Prostate gland (tissue), 2 donors: ENCODE data around the gene ADAMTSL3. TPM values are rescaled to one million over a fixed set of nuclear protein-coding genes. Genes with fewer than 3 reads are reported as not detected.

ENCODE experiments used
- DNase-seq: peaks from one replicate; pipeline ENCODE4 v3.0.0-alpha.2; 2019; ENCODE audit warnings: low spot score
- H3K27ac ChIP-seq, 2 donors: fragments of 200-600 bp; sonication (generic); 2 replicates each; pipeline ENCODE4 v1.5.1; 2017 to 2019
- H3K27me3 ChIP-seq: fragments of 200-600 bp; sonication (generic); replicated peaks from 2 replicates; pipeline ENCODE4 v1.5.1; 2019; ENCODE audit not compliant: insufficient read depth
- H3K36me3 ChIP-seq, 2 donors: fragments of 200-600 bp; sonication (generic); 1 replicate in 1 of 2; 2 replicates in 1 of 2; pipeline versions ENCODE4 v1.5.1 to v1.8.1; 2017 to 2019
- H3K4me1 ChIP-seq: fragments of 200-600 bp; sonication (generic); replicated peaks from 2 replicates; pipeline ENCODE4 v1.5.1; 2019
- H3K4me3 ChIP-seq, 2 donors: fragments of 200-600 bp; sonication (generic); 2 replicates each; pipeline ENCODE4 v1.5.1; 2017 to 2019
- H3K9me3 ChIP-seq: fragments of 200-600 bp; sonication (generic); 2 replicates; pipeline ENCODE4 v1.5.1; 2017
- CTCF ChIP-seq, 4 experiments: fragments of 200-600 bp in 2 of 4; fragments of 450-650 bp in 2 of 4; sonication (generic) in 2 of 4; IDR thresholded peaks; 1 replicate in 3 of 4; 2 replicates in 1 of 4; pipeline ENCODE4 v1.5.1; 2016 to 2019; ENCODE audit warnings: antibody characterized with exemption in 4 of 4, mild to moderate bottlenecking in 2 of 4, moderate library complexity in 2 of 4
- POLR2A ChIP-seq: fragments of 450-650 bp; IDR thresholded peaks from one replicate; pipeline ENCODE4 v1.6.1; 2016; ENCODE audit warnings: antibody characterized with exemption, mild to moderate bottlenecking
- POLR2AphosphoS5 ChIP-seq: sonication (generic); formaldehyde crosslinking; IDR thresholded peaks from one replicate; pipeline ENCODE4 v1.6.1; 2017; ENCODE audit warnings: antibody characterized with exemption
- WGBS: methylation state at CpG from one replicate; pipeline ENCODE4 v1.1.5; 2018; 5-methylcytosine and 5-hydroxymethylcytosine counted together
- intact Hi-C: fragments of 100-400 bp; cut with DNase I; formaldehyde crosslinking; loops from one replicate; pipeline ENCODE4 v1.14.2; 2022
- total RNA-seq, 2 donors: library from RNA; depleted of rRNA; stranded (reverse); fragments of >200 nt; gene quantifications; one replicate each; pipeline ENCODE4 v1.1.0, GENCODE V29; 2016

Gene ADAMTSL3
- total RNA-seq, 2 donors from 2014 or later, result 4.5 to 25.2 TPM

GRCh38 chr15:83710452-83710851, 56.5 kb downstream of the ADAMTSL3 start:
- DNase-seq, result no peak

GRCh38 chr15:83711236-83711635, 57.3 kb downstream of the ADAMTSL3 start:
- H3K27me3 ChIP-seq, result no peaks in the 10 kb centered on the region
- intact Hi-C loops, result no loop called here
- no peaks in the 10 kb centered on the region for H3K4me1 ChIP-seq
- no peak for DNase-seq
- no peak overlapping the region for H3K27ac ChIP-seq
- no peaks in the 10 kb centered on the region for H3K9me3 ChIP-seq
- no peak overlapping the region for H3K4me3 ChIP-seq
- 87% methylated on average over 5 of the region's 5 CpGs for WGBS
- H3K36me3 ChIP-seq, result no peaks in the 10 kb centered on the region
- TF ChIP-seq POLR2AphosphoS5, result no peak
- TF ChIP-seq POLR2A, result no peak

More at GRCh38 chr15:83710452-83710851, 56.5 kb downstream of the ADAMTSL3 start:
- intact Hi-C loops, result no loop called here
- Histone ChIP-seq H3K27ac (no peak overlapping the region), H3K4me3 (no peak overlapping the region), H3K4me1 (no peaks in the 10 kb centered on the region), H3K9me3 (no peaks in the 10 kb centered on the region), H3K27me3 (no peaks in the 10 kb centered on the region), H3K36me3 (no peaks in the 10 kb centered on the region)
- TF ChIP-seq CTCF (IDR thresholded peaks at IDR 0.05), result no peak
- TF ChIP-seq POLR2A, result no peak
- TF ChIP-seq POLR2AphosphoS5, result no peak

GRCh38 chr15:83713242-83713641, 59.3 kb downstream of the ADAMTSL3 start:
- WGBS, result 41% methylated on average over 3 of the region's 3 CpGs
- intact Hi-C loops, result no loop called here
- Histone ChIP-seq H3K27me3 (no peaks in the 10 kb centered on the region), H3K9me3 (no peaks in the 10 kb centered on the region), H3K4me1 (no peaks in the 10 kb centered on the region), H3K4me3 (no peak overlapping the region), H3K36me3 (no peaks in the 10 kb centered on the region), H3K27ac (no peak overlapping the region)
- TF ChIP-seq POLR2A (no peak), POLR2AphosphoS5 (peak; percentile 67)
- no peak for DNase-seq

- no peaks in the 10 kb centered on the region for H3K36me3 ChIP-seq
- H3K4me1 ChIP-seq, result no peaks in the 10 kb centered on the region
- no peak for DNase-seq
- no peaks in the 10 kb centered on the region for H3K27me3 ChIP-seq
- TF ChIP-seq POLR2AphosphoS5 (no peak), POLR2A (no peak), CTCF (IDR thresholded peaks at IDR 0.05) (no peak)
- no peak overlapping the region for H3K27ac ChIP-seq
- no peaks in the 10 kb centered on the region for H3K9me3 ChIP-seq
- H3K4me3 ChIP-seq, result no peak overlapping the region
- intact Hi-C loops, result no loop called here
Observed at GRCh38 chr15:83714939-83715628, 61.2 kb downstream of the ADAMTSL3 start.

- no peak overlapping the region for H3K27ac ChIP-seq
- no peaks in the 10 kb centered on the region for H3K9me3 ChIP-seq
- TF ChIP-seq POLR2A, result no peak
- no peak for TF ChIP-seq POLR2AphosphoS5
- H3K4me1 ChIP-seq, result no peaks in the 10 kb centered on the region
- 81% methylated on average over 3 of the region's 3 CpGs for WGBS
- no peak overlapping the region for H3K4me3 ChIP-seq
- H3K27me3 ChIP-seq, result no peaks in the 10 kb centered on the region
- intact Hi-C loops, result no loop called here
- DNase-seq, result no peak
- H3K36me3 ChIP-seq, result no peaks in the 10 kb centered on the region
Observed at GRCh38 chr15:83716605-83717004, 62.7 kb downstream of the ADAMTSL3 start.

- TF ChIP-seq POLR2A (no peak), POLR2AphosphoS5 (no peak), CTCF (IDR thresholded peaks at IDR 0.05) (no peak)
Observed at GRCh38 chr15:83717010-83717409, 63.1 kb downstream of the ADAMTSL3 start.

More at GRCh38 chr15:83717010-83717409, 63.1 kb downstream of the ADAMTSL3 start:
- no peaks in the 10 kb centered on the region for H3K36me3 ChIP-seq
- no peaks in the 10 kb centered on the region for H3K4me1 ChIP-seq
- no peak overlapping the region for H3K4me3 ChIP-seq
- H3K27ac ChIP-seq, result no peak overlapping the region
- H3K27me3 ChIP-seq, result no peaks in the 10 kb centered on the region
- intact Hi-C loops, result no loop called here
- no peak for DNase-seq
- no peaks in the 10 kb centered on the region for H3K9me3 ChIP-seq
